Stimulated activated CD8-positive, alpha-beta memory T cell treated with anti-CD3 and anti-CD28 coated beads, Interleukin-4, amount 100 ng/mL, for 24 hours (primary cell): ENCODE data around the gene SRMS.
A peak's percentile ranks its signal among the peaks of the same experiment; 100 is the strongest.
"Not testable (repeated sequence)": the region's sequence is repeated elsewhere in the genome, so short reads cannot be mapped to it uniquely, and the experiment has no call there.

Experiments
- DNase-seq: peaks from one replicate; pipeline ENCODE4 v3.0.0-alpha.2; 2020; ENCODE audit warnings: low read depth

Gene SRMS

DNA sequence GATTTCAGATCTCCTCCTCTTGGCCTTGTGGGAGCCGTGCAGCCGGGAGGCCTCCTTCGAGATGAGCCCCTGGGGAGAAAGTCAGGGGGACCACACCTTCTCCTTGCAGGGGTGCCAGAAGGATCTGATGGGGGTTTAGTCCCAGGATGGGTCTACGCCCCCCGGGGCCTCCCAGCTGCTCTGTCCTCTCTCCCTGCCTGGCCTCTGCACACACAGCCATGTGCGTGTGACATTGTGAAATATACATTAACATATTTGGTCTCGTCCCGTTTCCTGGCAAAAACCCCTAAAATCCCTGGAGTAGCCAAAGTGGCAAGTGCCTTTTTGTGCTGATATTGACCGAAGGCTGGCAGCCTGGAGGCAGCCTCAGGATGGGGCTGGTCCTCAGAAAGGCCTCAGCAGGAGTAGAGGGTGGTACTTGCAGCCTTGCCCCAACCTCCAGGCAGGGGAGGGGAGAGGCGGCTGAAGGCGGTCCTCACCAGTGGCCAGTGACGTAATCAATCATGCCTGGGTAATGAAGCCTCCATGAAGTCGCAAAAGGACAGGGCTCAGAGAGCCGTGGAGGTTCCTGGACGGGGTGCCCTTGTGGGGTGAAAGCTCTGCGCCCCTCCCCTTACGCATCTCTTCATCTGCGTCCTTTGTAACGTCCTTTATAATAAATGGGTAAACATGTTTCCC, 31.6 kb upstream of the SRMS start:
- no peak for DNase-seq

DNA sequence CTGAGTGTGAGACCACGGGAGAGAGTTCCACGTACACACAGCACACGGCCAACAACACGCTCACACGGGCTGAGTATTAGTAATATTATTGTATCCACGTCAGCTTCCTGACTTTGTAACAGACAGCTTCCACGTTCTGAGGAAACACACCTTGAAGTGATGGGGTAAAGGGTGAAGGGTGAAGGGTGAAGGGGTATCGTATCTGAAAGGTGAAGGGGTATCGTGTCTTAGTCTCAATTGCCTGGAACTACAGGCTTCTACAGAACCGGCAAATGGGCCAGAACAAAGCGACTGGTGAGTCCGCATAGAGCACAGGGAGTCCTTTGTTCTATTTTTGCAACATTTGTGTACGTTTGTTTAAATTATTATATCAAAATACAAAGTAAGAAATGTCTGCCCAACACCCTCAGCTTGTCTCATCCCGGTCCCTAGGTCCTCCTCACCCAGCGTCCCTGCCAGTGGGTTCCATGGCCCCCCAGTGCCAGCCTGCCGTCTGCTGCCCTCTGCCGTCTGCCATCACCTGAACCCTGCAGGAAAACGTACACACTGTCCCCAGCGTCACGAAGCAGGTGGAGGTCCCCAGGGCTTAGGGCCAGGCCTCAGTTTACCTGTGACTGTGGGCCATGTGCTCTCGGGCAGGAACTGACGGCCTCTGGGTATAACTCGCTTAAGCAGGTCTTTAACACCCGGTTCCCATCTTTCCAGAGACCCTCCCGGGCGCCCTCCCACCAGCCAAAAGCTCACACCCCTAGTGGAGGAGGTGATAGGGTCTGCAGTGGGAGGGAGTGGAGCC, 30.9 kb upstream of the SRMS start:
- DNase-seq, result no peak

DNA sequence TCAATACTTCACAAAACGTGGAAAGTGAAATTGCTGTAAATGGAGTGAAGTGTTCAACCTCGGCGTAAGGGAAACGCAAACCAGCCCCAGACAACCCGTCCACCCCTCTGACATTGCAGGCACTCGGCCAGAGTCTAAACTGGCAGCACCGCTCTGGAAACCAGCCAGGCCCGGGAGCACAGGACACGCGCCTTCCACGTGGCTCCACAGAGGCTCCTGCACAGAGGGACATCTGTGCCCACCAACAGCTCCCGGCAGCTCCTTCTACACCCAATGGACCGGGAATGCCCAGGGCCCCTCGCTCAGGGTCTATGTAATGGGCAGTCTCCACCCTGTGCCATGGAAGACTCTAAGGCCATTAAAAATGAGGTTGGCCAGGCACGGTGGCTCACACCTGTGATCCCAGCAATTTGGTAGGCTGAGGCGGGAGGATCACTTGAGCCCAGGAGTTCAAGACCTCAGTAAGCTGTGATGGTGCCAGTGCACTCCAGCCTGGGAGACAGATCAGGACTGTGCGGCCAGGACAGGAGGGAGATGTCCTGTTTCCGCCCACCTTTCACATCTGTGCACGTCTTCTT, 29.9 kb upstream of the SRMS start:
- no peak for DNase-seq

DNA sequence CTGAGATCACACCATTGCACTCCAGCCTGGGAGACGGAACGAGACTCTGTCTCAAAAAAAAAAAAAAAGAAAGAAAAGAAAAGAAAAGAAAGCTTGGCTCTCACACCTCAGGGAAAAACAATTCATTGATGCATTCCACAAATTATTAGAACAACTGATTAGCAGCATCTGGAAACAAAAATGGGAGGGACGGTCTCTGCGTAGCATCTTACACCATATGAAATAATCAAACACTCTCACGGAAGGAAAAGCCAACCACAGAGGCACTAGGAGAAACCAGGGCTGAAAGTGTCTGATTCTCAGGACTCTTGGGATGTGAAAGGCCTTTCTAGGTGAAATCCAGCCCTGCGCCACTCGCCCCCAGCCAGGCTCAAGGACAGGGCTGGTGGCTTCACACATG, 28.8 kb upstream of the SRMS start:
- no peak for DNase-seq

DNA sequence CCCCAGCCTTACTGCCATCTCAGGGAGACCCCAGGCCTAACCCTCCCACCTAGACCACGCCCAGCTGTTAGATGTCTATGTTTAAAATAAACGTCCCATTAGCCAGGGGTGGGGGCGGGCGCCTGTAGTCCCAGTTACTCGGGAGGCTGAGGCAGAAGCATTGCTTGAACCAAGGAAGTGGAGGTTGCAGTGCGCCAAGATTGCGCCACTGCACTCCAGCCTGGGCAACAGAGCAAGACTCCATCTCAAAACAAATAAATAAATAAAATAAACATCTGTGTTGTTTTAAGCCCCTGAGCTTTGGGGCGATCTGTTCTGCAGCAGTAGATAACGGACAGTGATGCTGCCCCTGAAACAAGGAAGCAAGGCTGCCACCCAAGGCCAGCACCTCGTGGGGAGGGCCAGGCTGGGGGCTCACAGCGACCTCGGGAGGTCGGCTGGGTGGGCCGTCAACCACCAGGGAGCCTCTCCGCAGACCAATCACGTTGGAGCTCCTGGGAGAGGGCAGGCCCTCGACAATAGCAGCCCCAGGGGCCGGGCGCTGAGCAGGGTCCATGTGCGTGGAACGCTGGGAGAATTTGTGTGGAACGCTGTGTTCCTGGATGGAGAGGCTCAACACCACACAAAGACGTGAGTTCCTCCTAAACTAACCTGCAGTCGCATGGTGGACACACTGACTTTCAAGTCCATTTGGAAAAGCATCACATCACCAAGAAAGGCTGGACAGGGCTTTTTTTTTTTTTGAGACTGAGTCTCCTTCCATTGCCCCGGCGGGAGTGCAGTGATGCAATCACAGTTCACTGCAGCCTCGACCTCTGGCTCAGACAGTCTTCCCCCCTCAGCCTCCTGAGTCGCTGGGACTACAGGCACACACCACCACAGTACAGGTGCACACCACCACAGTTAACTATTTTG, 27.5 kb upstream of the SRMS start:
- no peak for DNase-seq

DNA sequence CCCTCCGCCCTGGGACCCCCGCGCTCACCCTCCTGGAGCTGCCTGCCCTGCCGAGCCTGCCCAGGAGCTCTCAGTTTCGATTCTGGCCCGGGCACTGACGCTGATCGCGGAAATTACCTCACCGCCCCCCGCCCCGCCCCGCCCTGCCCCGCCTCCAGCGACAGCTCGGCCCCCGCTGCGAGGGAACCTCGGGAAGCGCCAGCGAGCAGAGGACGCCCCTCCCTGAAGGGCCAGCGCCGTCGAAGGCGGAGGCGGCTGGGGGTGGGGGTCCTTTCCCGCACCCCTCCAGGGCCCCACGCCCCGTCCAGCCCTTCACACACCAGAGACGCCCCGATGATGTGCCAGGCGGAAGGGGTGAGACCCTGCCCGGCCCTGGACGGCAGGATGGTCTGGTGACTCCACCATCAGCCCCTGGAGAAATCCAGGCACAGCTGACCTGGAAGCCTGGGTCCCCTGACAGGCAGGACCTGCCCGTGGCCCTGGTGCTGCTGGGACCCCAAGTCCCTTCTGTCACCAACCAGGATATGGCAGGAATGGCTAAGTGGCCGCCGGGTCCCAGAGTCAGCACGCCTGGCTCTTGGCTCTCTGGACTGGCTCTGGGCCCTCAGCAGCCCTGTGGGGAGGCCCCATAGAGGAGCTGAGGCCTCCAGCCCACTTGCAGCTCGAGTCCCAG, 26.7 kb upstream of the SRMS start, which contains the start of gene HELZ2:
TSS of gene HELZ2 (minus strand) at position 84 of the 673 bp plus-strand sequence. CDS start 1,854 bp downstream, outside the sequence.
- DNase-seq, result no peak

DNA sequence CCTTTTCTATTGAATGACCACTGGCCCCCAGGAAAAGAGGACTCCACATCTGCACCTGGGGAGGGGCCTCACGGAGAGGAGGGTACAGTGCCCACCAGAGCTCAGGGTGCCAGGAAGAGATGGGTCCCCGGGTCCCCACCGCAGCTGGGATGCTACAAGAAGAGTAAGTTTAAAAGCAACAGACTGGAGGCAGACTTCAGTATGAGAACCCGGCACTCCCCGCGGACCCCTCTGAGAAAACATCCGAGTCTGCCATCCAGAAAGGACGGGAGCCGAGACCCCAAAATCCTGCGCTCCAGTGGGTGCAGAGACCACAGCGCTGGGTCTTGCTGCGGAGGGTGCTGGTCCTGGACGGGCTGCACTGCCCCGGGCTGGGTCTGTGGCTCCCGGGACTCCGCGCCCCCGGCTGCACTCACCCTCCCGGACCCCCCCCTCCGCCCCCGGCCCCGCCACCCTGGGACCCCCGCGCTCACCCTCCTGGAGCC, 26.1 kb upstream of the SRMS start:
- DNase-seq, result no peak

DNA sequence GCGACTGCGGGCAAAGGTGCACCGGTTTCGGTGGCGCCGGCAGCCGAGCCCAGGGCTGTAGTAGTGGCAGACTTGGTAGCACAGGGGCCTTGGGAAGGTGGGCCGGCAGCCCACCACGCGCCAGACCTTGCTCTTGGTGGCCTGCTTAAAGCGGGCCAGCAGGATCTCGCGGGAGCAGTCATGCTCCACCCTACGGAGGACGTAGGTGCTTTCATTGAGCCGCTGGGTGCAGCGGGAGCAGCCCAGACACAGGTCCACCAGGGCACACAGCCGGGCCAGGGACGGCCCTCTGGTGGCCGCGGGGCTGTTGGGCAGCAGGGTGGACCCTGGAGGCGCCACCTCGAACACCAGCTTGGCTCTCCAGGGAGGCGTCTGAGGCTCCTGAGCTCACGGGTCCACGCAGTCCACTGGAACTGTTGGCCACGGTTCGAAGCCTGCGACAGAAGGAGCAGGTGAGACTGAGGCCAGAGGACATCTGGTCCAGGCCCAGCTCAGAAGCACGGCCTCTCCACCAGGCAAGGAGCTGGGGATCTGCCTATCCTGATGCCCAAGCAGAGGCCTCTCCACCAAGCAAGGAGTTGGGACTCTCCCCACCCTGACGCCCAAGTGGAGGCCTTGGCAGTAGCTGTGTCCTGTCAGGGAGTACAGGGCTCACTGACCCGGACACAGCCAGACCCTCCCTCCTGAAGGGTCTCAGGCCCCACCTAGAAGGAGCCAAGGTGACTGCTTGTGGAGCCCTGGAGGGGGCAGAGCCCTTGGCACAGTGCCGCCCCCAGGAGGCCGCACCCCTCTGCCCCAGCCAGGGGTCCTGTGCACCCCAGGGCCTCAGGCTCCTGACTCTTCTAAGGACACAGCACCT, 25.5 kb upstream of the SRMS start:
- no peak for DNase-seq

DNA sequence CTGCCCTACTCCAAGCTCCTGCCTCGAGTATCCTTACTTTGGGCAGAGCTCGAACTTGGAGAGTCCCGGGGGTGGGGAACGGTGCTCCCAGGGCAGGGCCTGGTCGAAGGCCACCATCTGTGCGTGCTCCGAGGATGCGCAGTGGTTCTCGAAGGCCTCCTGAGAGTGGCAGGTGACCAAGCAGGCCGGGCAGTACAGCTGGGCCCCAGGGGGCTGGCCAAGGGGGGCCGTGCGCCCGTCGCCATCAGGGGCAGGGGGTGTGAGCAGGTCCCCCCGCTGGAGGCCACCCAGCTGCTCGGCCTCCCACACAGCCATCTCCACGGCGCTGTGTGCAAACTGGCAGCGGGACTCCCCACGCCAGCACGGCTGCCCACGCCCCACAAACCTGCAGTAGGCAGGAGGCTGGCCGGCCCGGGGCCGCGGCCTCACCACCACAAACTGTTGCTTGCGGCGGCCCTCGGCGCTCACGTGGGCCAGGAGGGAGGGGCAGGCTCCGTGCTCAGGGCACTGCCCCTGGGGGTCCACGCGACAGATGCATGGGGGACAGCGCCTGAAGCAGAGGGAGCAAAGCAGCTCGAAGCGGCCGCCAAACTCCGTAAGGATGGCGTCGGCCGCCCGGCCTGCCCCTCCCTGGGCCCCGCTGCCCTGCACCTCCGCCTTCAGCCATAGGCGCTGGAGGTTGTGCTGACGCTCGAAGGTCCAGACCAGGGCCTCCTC, 24.7 kb upstream of the SRMS start:
- DNase-seq, result no peak

DNA sequence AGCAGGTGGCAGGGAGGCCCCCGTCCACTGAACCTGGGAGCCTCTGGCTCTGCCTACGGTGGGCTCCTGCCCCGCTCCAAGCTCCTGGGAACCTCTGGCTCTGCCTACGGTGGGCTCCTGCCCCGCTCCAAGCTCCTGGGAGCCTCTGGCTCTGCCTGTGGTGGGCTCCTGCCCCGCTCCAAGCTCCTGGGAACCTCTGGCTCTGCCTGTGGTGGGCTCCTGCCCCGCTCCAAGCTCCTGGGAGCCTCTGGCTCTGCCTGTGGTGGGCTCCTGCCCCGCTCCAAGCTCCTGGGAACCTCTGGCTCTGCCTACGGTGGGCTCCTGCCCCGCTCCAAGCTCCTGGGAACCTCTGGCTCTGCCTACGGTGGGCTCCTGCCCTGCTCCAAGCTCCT, 23.5 kb upstream of the SRMS start:
- DNase-seq, result not testable (repeated sequence)

DNA sequence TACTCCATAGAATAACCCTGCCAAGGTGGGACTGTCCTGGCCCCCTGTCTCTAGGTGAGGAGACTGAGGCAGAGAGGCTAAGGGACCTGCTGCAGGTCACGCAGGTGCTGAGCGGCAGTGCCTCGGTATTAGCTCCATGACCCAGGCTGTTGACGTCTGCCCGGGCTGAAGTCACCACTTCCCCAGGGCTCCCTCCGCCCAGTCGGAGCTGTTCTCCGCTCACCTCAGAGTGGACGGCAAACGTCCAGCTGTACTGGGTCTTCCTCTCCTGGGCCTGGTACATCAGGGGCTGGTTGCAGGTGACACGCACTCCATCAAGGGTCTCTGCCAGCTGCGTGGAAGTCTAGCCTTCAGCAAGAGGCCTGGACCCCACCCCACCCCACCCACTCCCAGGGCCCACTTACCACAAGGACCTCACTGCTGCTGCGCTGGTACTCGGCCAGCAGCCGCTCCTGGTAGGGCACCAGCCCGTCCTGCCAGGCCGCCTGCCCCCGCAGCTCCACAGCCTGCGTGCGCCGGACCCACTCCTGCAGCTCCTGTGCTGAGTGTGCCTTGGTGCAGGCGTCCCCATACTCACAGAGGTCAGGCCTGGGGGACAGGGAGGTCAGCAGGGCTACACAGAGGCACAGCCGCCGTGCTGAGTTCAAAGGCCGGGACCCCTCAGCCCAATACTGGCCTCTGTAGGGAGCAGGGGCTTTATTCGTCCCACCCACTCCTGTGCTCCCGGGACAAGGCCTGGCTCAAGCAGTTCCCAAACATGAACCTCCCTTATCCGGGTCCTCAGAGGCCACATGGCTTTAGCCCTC, 22.9 kb upstream of the SRMS start:
- DNase-seq, result no peak

DNA sequence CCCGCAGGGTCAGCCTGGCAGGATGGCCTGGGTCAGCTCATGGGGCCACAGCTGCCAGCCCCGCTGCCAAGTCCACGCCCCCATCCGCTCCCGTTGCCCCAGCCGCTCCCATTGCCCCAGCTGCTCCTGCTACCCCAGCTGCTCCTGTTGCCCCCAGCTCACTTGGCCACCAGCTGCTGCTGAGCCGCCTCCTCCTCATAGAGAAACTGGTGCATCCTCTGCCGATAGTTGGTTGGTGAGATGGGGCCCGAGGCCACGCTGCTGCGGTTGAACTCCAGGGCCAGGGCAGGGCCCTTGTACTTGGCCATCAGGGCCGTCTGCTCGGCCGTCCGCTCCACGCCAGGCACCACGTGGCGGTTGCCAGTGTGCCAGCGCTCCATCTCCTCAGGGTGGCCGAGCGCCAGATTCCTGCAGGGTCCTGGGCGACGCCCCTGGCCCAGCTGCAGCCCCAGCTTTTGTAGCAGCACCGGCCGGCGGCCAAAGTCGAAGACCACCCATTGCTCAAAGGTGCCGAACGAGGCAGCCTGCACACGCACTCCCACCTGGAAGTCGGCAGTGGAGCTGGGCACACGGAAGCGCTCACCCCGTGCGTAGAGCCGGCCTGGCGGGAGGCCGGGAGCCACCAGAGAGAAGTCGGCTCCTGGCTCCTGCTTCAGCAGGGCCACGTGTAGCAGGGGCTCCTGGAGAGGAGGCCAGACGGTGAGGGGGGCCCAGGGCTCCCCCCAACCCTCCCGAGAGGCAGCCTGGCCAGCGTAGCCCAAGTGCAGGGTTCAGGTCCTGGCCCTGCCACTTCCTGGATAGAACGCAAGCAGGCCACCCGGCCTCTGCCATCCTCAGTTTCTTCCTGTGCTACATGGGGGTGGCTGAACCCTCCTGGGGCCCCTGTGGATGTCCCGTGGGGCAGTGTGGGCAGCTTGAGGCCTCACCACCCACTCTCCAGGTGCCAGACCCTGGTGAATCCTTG, 21.7 kb upstream of the SRMS start:
- DNase-seq, result no peak

DNA sequence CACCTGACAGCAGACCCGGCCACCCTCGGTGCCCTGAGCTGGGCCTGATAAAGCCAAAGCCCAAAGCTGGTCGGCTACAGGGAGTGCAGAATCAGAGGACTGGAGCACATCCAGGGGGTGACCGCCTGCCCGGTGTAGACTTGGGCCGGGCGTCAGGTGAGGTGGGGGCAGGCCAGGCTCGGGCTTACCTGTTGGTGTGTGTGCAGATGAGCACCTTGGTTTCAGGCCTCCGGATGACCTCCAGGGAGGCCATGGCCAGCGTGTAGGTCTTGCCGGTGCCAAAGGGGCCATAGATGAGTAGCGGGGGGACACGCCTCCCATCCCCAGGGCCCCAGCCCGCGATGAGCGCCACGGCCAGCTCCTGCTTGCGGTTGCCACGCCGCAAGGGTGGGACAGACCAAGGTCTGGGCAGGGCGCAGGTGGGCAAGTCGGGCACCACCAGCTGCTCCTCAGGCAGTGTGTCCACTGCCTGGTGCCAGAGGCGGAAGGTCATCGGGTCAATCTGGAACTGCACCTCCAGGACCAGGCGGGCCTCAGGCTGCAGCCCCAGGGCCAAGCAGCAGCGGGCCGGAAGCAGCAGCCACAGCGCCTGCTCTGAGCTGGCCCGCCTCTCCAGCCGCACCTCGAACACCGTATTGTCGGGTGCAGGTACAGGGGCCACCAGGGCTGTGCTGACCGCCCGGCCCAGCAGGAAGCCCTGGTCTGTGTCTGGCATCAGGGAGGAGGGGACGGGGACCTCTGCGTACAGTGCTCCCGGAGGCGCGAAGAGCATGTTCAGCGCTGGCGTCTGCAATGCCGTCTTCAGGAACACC, 20.8 kb upstream of the SRMS start:
- DNase-seq, result no peak

DNA sequence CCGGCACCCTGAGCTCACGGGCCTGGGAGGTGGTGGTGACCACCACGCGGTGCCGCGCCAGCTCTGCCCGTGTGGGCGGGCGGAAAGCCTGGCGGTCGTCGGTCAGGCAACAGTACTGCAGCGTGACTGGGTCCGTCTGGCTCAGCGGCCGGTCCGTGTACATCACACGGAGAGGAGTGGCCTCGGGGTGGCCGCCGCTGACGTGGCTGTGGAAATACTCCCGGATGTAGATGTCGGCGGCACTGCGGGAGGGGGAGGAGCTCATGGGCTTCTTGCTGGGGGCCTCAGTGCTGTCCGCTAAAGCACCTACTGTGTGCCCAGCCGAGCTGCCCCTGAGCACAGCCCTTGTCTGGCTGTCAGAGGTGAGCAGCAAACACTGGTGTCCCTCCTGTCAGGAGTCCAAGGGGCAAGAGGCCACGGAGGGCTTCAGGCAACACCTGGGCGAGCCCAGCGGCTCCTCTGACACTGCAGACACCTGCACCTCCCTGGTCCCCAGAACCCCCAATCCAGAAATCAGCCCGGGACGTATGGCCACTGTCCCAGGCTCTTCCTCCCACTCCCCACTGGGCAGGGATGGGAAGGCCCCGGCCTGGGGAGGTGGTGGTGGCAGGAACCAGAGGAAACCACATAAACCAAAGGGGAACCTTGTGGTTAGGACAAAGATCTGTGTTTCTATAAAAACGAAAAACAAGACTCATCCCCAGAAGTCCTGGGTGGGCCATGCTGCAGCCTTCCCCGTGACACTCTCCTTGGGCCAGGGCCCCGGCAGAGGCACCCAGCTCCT, 20.0 kb upstream of the SRMS start:
- peak; percentile 40 for DNase-seq

DNA sequence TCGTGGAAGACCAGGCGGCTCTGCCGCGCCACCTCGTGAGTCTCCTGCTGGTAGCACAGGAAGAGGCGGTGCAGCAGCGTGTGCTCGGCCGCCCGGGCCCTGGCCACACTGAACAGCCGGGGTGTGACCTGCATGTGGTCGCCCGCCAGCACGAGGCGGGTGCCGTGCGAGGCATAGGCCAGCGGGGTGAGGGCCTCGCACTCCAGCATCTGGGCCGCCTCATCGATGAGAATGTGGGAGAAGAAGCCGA, 19.5 kb upstream of the SRMS start:
- DNase-seq, result no peak

DNA sequence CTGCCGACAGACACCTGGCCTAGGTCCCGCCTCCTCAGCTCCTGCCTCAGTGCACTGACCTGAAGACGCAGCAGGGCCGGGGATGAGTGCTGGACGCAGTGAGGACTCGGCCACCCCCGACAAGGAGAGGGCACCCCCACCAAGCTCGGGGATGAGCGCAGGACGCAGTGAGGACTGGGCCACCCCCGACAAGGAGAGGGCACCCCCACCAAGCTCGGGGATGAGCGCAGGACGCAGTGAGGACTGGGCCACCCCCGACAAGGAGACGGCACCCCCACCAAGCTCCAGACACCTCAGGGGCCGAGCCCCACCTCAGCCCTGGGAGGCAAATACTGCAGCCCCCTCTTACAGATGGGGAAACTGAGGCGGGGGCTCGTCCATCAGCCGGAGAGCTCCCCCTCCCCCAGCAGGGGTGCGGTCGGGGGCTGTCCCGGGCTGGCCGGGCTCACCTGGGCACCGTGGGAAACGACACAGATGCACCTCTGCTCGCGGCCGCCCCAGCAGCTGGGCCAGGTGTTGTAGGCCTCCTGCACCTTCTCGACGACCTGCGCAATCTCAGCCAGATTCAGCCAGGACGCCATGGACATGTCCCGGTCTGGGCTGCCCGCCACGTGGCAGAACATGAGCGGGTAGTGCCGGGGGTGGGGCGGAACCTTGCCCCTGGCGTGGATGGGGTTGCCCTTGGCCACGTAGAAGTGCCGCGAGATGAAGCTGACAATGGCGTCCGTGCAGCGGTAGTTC, 19.0 kb upstream of the SRMS start:
- no peak for DNase-seq
